RWPE2 (cell line): ENCODE results near the gene RNU5B-1.

ENCODE experiments used
- ATAC-seq: fragments of 200-7000 bp; cut with Tn5 transposase; 3 replicates; pipeline ENCODE4 v1.9.1; 2021; ENCODE audit warnings: low read depth
- DNase-seq: peaks from one replicate; pipeline ENCODE4 v3.0.0-alpha.2; 2020; ENCODE audit warnings: low spot score
- H3K27ac ChIP-seq: fragments of 450-650 bp; 2 replicates; pipeline ENCODE4 v1.5.1; 2017; ENCODE audit warnings: mild to moderate bottlenecking; ENCODE audit not compliant: poor library complexity, severe bottlenecking
- H3K27me3 ChIP-seq: fragments of 250-450 bp; sonication (Bioruptor Pico); 2 replicates; pipeline ENCODE4 v1.5.1; 2021; ENCODE audit warnings: mild to moderate bottlenecking, moderate library complexity; ENCODE audit not compliant: insufficient read depth, poor library complexity, severe bottlenecking
- H3K36me3 ChIP-seq: fragments of 250-450 bp; sonication (Bioruptor Pico); 2 replicates; pipeline ENCODE4 v1.5.1; 2020; ENCODE audit warnings: low read depth, mild to moderate bottlenecking, moderate library complexity
- H3K4me1 ChIP-seq: fragments of 250-450 bp; sonication (Bioruptor Pico); 2 replicates; pipeline ENCODE4 v1.5.1; 2021; ENCODE audit warnings: mild to moderate bottlenecking, moderate library complexity; ENCODE audit not compliant: insufficient read depth, poor library complexity, severe bottlenecking
- H3K4me3 ChIP-seq: fragments of 250-450 bp; sonication (Bioruptor Pico); 2 replicates; pipeline ENCODE4 v1.5.1; 2021; ENCODE audit warnings: mild to moderate bottlenecking, moderate library complexity; ENCODE audit not compliant: severe bottlenecking
- H3K9me3 ChIP-seq: fragments of 250-450 bp; sonication (Bioruptor Pico); 2 replicates; pipeline ENCODE4 v1.5.1; 2021; ENCODE audit warnings: mild to moderate bottlenecking, moderate library complexity; ENCODE audit not compliant: severe bottlenecking
- CTCF ChIP-seq: fragments of 450-650 bp; IDR thresholded peaks from one replicate; pipeline ENCODE4 v1.5.1; 2017; ENCODE audit warnings: mild to moderate bottlenecking, moderate library complexity; ENCODE audit not compliant: poor library complexity, severe bottlenecking

RNU5B-1 gene

DNA sequence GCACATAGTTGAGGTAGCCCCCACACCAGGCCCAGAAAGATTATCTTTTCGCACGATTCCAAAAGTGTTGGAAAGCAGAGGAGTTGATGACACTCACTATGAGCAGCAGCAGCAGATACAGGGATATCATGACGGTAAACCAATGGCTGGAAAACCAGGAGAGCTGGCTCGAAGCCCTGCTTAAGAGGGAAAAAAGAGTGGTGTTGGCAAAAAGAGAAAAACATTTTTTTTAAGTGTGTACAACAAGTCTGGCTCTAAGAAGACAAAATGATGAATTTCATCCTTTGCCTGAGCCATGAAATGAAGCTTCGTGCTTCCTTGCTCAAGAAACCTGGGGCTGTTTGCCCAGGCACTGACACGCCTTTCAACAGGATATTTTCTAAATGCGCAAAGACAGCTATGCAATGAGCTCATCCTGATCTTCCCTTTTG lies 45.1 kb upstream of the RNU5B-1 start:
- H3K4me3 ChIP-seq: no peak overlapping the region
- ATAC-seq (no peak), DNase-seq (no peak)
- TF ChIP-seq CTCF: no peak
- no peaks in the 10 kb centered on the region for H3K4me1 ChIP-seq
- H3K9me3 ChIP-seq: no peaks in the 10 kb centered on the region
- H3K27me3 ChIP-seq: no peaks in the 10 kb centered on the region
- no peak overlapping the region for H3K27ac ChIP-seq
- H3K36me3 ChIP-seq: peaks cover 19% of the 10 kb centered on the region

DNA sequence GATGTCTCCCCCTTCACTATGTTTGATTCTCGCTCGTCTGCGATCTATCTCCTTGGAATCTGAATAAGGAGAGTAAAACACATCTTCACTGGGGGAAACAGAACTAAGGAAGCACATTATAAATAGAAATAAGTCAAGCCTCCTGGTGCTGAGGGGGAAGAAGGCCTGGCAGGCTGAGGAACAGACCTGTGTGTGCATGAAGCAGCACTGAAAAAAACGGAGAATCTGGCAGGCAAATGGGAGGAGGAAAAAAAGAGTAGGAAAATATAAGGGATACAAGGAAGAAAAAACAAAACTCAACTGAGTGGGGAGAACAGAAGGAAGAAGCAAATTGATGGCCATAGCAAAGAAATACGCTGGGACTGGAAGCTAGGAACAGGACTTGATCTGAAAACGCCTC lies 43.5 kb upstream of the RNU5B-1 start:
- no peak for TF ChIP-seq CTCF
- Histone ChIP-seq H3K4me3 (no peak overlapping the region), H3K27ac (no peak overlapping the region), H3K27me3 (no peaks in the 10 kb centered on the region), H3K36me3 (peaks cover 19% of the 10 kb centered on the region), H3K4me1 (no peaks in the 10 kb centered on the region), H3K9me3 (no peaks in the 10 kb centered on the region)
- DNase-seq (no peak), ATAC-seq (no peak)

- Histone ChIP-seq H3K27me3 (no peaks in the 10 kb centered on the region), H3K9me3 (no peaks in the 10 kb centered on the region), H3K4me3 (no peak overlapping the region), H3K27ac (no peak overlapping the region), H3K36me3 (peaks cover 12% of the 10 kb centered on the region), H3K4me1 (no peaks in the 10 kb centered on the region)
- DNase-seq (no peak), ATAC-seq (no peak)
- TF ChIP-seq CTCF: no peak
Observed at GRCh38 chr15:65263313-65263712, 41.2 kb upstream of the RNU5B-1 start.

GRCh38 chr15:65264863-65265430 lies 39.5 kb upstream of the RNU5B-1 start:
- Histone ChIP-seq H3K4me1 (no peaks in the 10 kb centered on the region), H3K9me3 (no peaks in the 10 kb centered on the region), H3K4me3 (no peak overlapping the region), H3K27ac (no peak overlapping the region), H3K27me3 (no peaks in the 10 kb centered on the region), H3K36me3 (peaks cover 12% of the 10 kb centered on the region)
- TF ChIP-seq CTCF: no peak
- DNase-seq (no peak), ATAC-seq (no peak)

- DNase-seq: no peak
- Histone ChIP-seq H3K4me1 (no peaks in the 10 kb centered on the region), H3K9me3 (no peaks in the 10 kb centered on the region), H3K4me3 (no peak overlapping the region), H3K27me3 (no peaks in the 10 kb centered on the region), H3K36me3 (peaks cover 15% of the 10 kb centered on the region), H3K27ac (no peak overlapping the region)
- no peak for ATAC-seq
- no peak for TF ChIP-seq CTCF
Observed at GRCh38 chr15:65266469-65266868, 38.0 kb upstream of the RNU5B-1 start.
